ENCODE data around the gene CCDC57. TPM values are rescaled to one million over a fixed set of nuclear protein-coding genes. Genes with fewer than 3 reads are reported as not detected.

Gene CCDC57
- total and polyA plus RNA-seq, 9 of the 15 experiments (the other 6 are each of a cell fraction or from before 2014, with no cell fraction given), result 0.83 to 36.2 (median 13.6) TPM

GRCh38 chr17:82205720-82206508 lies 6.7 kb downstream of the CCDC57 start (continued):
- peak; percentile 86 to 97 (median 93) for TF ChIP-seq CTCF (IDR thresholded peaks at IDR 0.05 in 2 of 3, conservative IDR thresholded peaks at IDR 0.05 in 1 of 3; ENCODE audit: insufficient read depth in 2 of 3, low read depth in 1 of 3, low read length in 3 of 3)
- TF ChIP-seq SMC3 (conservative IDR thresholded peaks at IDR 0.05; ENCODE audit: insufficient read depth, low read depth, low read length), result peak; percentile 82
- TF ChIP-seq CTBP1 (IDR thresholded peaks at IDR 0.05; ENCODE audit: borderline replicate concordance), result peak; percentile 77; the same call in 1 of the 2 replicates
- TF ChIP-seq VEZF1 (CRISPR knock-in tag; IDR thresholded peaks at IDR 0.05), result peak; percentile 38; the same call in 1 of the 2 replicates
- TF ChIP-seq ZNF263 (CRISPR knock-in tag; IDR thresholded peaks at IDR 0.05; ENCODE audit: borderline replicate concordance), result peak; percentile 38; the same call in 1 of the 2 replicates
- TF ChIP-seq ZBTB11 (CRISPR knock-in tag; IDR thresholded peaks at IDR 0.05), result peak in 1 of 3 experiments; percentile 77; a peak in 2 of 6 replicates
- TF ChIP-seq NR0B1 (IDR thresholded peaks at IDR 0.05; ENCODE audit: partially characterized antibody), result no peak
- TF ChIP-seq FIP1L1 (IDR thresholded peaks at IDR 0.05; ENCODE audit: low read depth, low read length, poor library complexity, severe bottlenecking), result no peak
- TF ChIP-seq EP300 (IDR thresholded peaks at IDR 0.05; ENCODE audit: low read length), result no peak; the same call in 1 of the 2 replicates
- TF ChIP-seq FOXA3 (CRISPR knock-in tag; conservative IDR thresholded peaks at IDR 0.05 in 1 of 2, IDR thresholded peaks at IDR 0.05 in 1 of 2), result no peak
- TF ChIP-seq, protein P1, sequence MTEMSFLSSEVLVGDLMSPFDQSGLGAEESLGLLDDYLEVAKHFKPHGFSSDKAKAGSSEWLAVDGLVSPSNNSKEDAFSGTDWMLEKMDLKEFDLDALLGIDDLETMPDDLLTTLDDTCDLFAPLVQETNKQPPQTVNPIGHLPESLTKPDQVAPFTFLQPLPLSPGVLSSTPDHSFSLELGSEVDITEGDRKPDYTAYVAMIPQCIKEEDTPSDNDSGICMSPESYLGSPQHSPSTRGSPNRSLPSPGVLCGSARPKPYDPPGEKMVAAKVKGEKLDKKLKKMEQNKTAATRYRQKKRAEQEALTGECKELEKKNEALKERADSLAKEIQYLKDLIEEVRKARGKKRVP (CRISPR knock-in tag; IDR thresholded peaks at IDR 0.05), result peak; percentile 37
- TF ChIP-seq ZBTB1 (CRISPR knock-in tag; IDR thresholded peaks at IDR 0.05; ENCODE audit: borderline replicate concordance, low read depth), result no peak
- peak; percentile 75; the same call in 1 of the 2 replicates for TF ChIP-seq ZEB2 (IDR thresholded peaks at IDR 0.05)
- no peak for TF ChIP-seq ZNF586 (CRISPR knock-in tag; conservative IDR thresholded peaks at IDR 0.05)
- peak; percentile 42 for TF ChIP-seq MEIS2 (IDR thresholded peaks at IDR 0.05; ENCODE audit: partially characterized antibody)
